GM23338 (cell line): ENCODE data around the gene CCL24. TPM values are rescaled to one million over a fixed set of nuclear protein-coding genes. Genes with fewer than 3 reads are reported as not detected.

Source experiments
- ATAC-seq: fragments of 200-7000 bp; cut with Tn5 transposase; 3 replicates; pipeline ENCODE4 v1.9.1; 2020
- DNase-seq: peaks from one replicate; pipeline ENCODE4 v3.0.0-alpha.2; 2015; ENCODE audit warnings: low spot score
- H2AFZ ChIP-seq: fragments of 200-600 bp; sonication (generic); 2 replicates; pipeline ENCODE4 v1.8.0; 2016; ENCODE audit warnings: antibody characterized with exemption, mild to moderate bottlenecking, moderate library complexity
- H3F3A ChIP-seq: fragments of 200-600 bp; sonication (generic); replicated peaks from 2 replicates; pipeline ENCODE4 v1.8.0; 2017; ENCODE audit warnings: antibody characterized with exemption, mixed run types, low read depth
- H3K27ac ChIP-seq: fragments of 200-600 bp; sonication (generic); 2 replicates; pipeline ENCODE4 v1.6.1; 2016; ENCODE audit warnings: low read depth
- H3K27me3 ChIP-seq: fragments of 200-600 bp; sonication (generic); 2 replicates; pipeline ENCODE4 v1.8.0; 2016; ENCODE audit warnings: mild to moderate bottlenecking, mixed run types, moderate library complexity; ENCODE audit not compliant: insufficient read depth
- H3K36me3 ChIP-seq: fragments of 200-600 bp; sonication (generic); 2 replicates; pipeline ENCODE4 v1.8.0; 2016; ENCODE audit warnings: mild to moderate bottlenecking; ENCODE audit not compliant: insufficient read depth
- H3K4me1 ChIP-seq: fragments of 200-600 bp; sonication (generic); 2 replicates; pipeline ENCODE4 v1.8.0; 2016; ENCODE audit warnings: mild to moderate bottlenecking, moderate library complexity; ENCODE audit not compliant: insufficient read depth
- H3K4me2 ChIP-seq: fragments of 200-600 bp; sonication (generic); 2 replicates; pipeline ENCODE4 v1.7.1; 2017; ENCODE audit warnings: mixed run types
- H3K4me3 ChIP-seq: fragments of 200-600 bp; sonication (generic); 2 replicates; pipeline ENCODE4 v1.6.1; 2016; ENCODE audit warnings: mixed run types
- H3K79me2 ChIP-seq: fragments of 200-600 bp; sonication (generic); replicated peaks from 2 replicates; pipeline ENCODE4 v1.8.0; 2017; ENCODE audit warnings: mild to moderate bottlenecking; ENCODE audit not compliant: insufficient read depth
- H3K9me2 ChIP-seq: fragments of 200-600 bp; sonication (generic); 2 replicates; pipeline ENCODE4 v1.8.0; 2017; ENCODE audit not compliant: insufficient read depth
- H4K20me1 ChIP-seq: fragments of 200-600 bp; sonication (generic); replicated peaks from 2 replicates; pipeline ENCODE4 v1.8.0; 2017; ENCODE audit warnings: mild to moderate bottlenecking; ENCODE audit not compliant: insufficient read depth
- H3K27ac Mint-ChIP-seq: 2 replicates; pipeline ENCODE4 v1.8.0; 2020; ENCODE audit warnings: inconsistent platforms, mild to moderate bottlenecking, moderate library complexity, mixed read lengths
- H3K27me3 Mint-ChIP-seq: 3 replicates; pipeline ENCODE4 v1.8.0; 2022; ENCODE audit warnings: low read depth, mild to moderate bottlenecking, moderate library complexity, mixed read lengths, inconsistent platforms; ENCODE audit not compliant: insufficient read depth, poor library complexity
- H3K36me3 Mint-ChIP-seq: 3 replicates; pipeline ENCODE4 v1.8.0; 2021; ENCODE audit warnings: low read depth, mild to moderate bottlenecking, inconsistent platforms, moderate library complexity, mixed read lengths
- H3K4me1 Mint-ChIP-seq: 3 replicates; pipeline ENCODE4 v1.8.0; 2020; ENCODE audit warnings: mild to moderate bottlenecking, inconsistent platforms, mixed read lengths
- H3K4me3 Mint-ChIP-seq: 3 replicates; pipeline ENCODE4 v1.8.0; 2021; ENCODE audit warnings: moderate library complexity, mild to moderate bottlenecking, inconsistent platforms, mixed read lengths
- H3K9me3 Mint-ChIP-seq: 3 replicates; pipeline ENCODE4 v1.8.0; 2020; ENCODE audit warnings: moderate library complexity, mild to moderate bottlenecking, inconsistent platforms, mixed read lengths
- CREB1 ChIP-seq: fragments of 250-450 bp; sonication (Bioruptor Pico); IDR thresholded peaks from 2 replicates; pipeline ENCODE4 v1.5.0; 2020; ENCODE audit warnings: low read depth, mild to moderate bottlenecking, moderate library complexity
- EZH2 ChIP-seq: fragments of 200-600 bp; sonication (generic); IDR thresholded peaks from one replicate; pipeline ENCODE4 v1.8.0; 2017; ENCODE audit warnings: antibody characterized with exemption, mild to moderate bottlenecking, low read depth; ENCODE audit not compliant: unreplicated experiment
- EZH2phosphoT487 ChIP-seq: fragments of 200-600 bp; sonication (generic); IDR thresholded peaks from one replicate; pipeline ENCODE4 v1.8.1; 2018; ENCODE audit warnings: antibody characterized with exemption; ENCODE audit not compliant: unreplicated experiment
- POLR2AphosphoS5 ChIP-seq: IDR thresholded peaks from 2 replicates; pipeline ENCODE4 v1.6.1; 2016; ENCODE audit warnings: antibody characterized with exemption, low read depth
- STAT1 ChIP-seq: IDR thresholded peaks from one replicate; pipeline ENCODE4 v1.6.1; 2016; ENCODE audit warnings: antibody characterized with exemption; ENCODE audit not compliant: unreplicated experiment
- ZNF331 ChIP-seq: fragments of 250-450 bp; sonication (Bioruptor Pico); IDR thresholded peaks from 2 replicates; pipeline ENCODE4 v1.5.0; 2020; ENCODE audit warnings: low read depth, mild to moderate bottlenecking, moderate library complexity
- ZNF462 ChIP-seq: fragments of 250-450 bp; sonication (Bioruptor Pico); IDR thresholded peaks from 2 replicates; pipeline ENCODE4 v1.5.0; 2020; ENCODE audit warnings: mild to moderate bottlenecking, moderate library complexity
- polyA plus RNA-seq: library from polyadenylated mRNA; unstranded; fragments of >200 nt; fragmentation: Nextera tagmentation; extraction: Ambion mirVana; gene quantifications from 2 replicates; pipeline ENCODE4 v1.2.1, GENCODE V29; 2016
- total RNA-seq: library from RNA; depleted of rRNA; stranded (reverse); fragments of >200 nt; shearing (Covaris generic); gene quantifications from 2 replicates; pipeline ENCODE4 v1.2.3, GENCODE V29; 2014
- TF ChIP-seq, protein P1 (sequence below): IDR thresholded peaks from one replicate; pipeline ENCODE4 v1.6.1; 2018; ENCODE audit warnings: antibody characterized with exemption; ENCODE audit not compliant: unreplicated experiment
- TF ChIP-seq, protein P2 (sequence below): IDR thresholded peaks from 2 replicates; pipeline ENCODE4 v1.6.1; 2016; ENCODE audit warnings: antibody characterized with exemption

Gene CCL24
- total and polyA plus RNA-seq, 2 experiments from 2014 or later, result not detected

GRCh38 chr7:75809396-75809795 lies 4.2 kb downstream of the CCL24 start:
- DNase-seq (no peak), ATAC-seq (no peak)
- no peaks in the 10 kb centered on the region for H3K27me3 ChIP-seq
- no peaks in the 10 kb centered on the region for H3K4me1 ChIP-seq
- H3K4me3 ChIP-seq, result no peak overlapping the region
- no peaks in the 10 kb centered on the region for H3K79me2 ChIP-seq
- H3K9me2 ChIP-seq, result no peaks in the 10 kb centered on the region
- H2AFZ ChIP-seq, result no peak overlapping the region
- H3K36me3 ChIP-seq, result no peaks in the 10 kb centered on the region
- Mint-ChIP-seq H3K27me3 (peaks cover 14% of the 10 kb centered on the region), H3K4me3 (no peak overlapping the region), H3K36me3 (peaks cover 8% of the 10 kb centered on the region), H3K9me3 (peaks cover 16% of the 10 kb centered on the region), H3K27ac (no peak overlapping the region), H3K4me1 (0 out of 3 replicates have a peak, but pooled peaks cover 4% of the 10 kb centered on the region)
- H4K20me1 ChIP-seq, result no peaks in the 10 kb centered on the region
- no peaks in the 10 kb centered on the region for H3F3A ChIP-seq
- TF ChIP-seq EZH2 (no peak), STAT1 (no peak), POLR2AphosphoS5 (no peak), CREB1 (CRISPR knock-in tag) (no peak)
- TF ChIP-seq, protein P1, sequence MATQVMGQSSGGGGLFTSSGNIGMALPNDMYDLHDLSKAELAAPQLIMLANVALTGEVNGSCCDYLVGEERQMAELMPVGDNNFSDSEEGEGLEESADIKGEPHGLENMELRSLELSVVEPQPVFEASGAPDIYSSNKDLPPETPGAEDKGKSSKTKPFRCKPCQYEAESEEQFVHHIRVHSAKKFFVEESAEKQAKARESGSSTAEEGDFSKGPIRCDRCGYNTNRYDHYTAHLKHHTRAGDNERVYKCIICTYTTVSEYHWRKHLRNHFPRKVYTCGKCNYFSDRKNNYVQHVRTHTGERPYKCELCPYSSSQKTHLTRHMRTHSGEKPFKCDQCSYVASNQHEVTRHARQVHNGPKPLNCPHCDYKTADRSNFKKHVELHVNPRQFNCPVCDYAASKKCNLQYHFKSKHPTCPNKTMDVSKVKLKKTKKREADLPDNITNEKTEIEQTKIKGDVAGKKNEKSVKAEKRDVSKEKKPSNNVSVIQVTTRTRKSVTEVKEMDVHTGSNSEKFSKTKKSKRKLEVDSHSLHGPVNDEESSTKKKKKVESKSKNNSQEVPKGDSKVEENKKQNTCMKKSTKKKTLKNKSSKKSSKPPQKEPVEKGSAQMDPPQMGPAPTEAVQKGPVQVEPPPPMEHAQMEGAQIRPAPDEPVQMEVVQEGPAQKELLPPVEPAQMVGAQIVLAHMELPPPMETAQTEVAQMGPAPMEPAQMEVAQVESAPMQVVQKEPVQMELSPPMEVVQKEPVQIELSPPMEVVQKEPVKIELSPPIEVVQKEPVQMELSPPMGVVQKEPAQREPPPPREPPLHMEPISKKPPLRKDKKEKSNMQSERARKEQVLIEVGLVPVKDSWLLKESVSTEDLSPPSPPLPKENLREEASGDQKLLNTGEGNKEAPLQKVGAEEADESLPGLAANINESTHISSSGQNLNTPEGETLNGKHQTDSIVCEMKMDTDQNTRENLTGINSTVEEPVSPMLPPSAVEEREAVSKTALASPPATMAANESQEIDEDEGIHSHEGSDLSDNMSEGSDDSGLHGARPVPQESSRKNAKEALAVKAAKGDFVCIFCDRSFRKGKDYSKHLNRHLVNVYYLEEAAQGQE, result no peak
- no peak overlapping the region for H3K4me2 ChIP-seq
- H3K27ac ChIP-seq, result no peak overlapping the region

GRCh38 chr7:75808106-75808505 lies 5.5 kb downstream of the CCL24 start:
- no peak overlapping the region for H3K27ac Mint-ChIP-seq
- H3K27me3 Mint-ChIP-seq, result peaks cover 9% of the 10 kb centered on the region
- TF ChIP-seq ZNF331, result no peak
- no peak for TF ChIP-seq EZH2phosphoT487
- TF ChIP-seq, protein P2, sequence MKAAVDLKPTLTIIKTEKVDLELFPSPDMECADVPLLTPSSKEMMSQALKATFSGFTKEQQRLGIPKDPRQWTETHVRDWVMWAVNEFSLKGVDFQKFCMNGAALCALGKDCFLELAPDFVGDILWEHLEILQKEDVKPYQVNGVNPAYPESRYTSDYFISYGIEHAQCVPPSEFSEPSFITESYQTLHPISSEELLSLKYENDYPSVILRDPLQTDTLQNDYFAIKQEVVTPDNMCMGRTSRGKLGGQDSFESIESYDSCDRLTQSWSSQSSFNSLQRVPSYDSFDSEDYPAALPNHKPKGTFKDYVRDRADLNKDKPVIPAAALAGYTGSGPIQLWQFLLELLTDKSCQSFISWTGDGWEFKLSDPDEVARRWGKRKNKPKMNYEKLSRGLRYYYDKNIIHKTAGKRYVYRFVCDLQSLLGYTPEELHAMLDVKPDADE, result no peak
- no peak for TF ChIP-seq ZNF462 (CRISPR knock-in tag)

More at GRCh38 chr7:75808106-75808505, 5.5 kb downstream of the CCL24 start:
- H3K36me3 Mint-ChIP-seq, result peaks cover 8% of the 10 kb centered on the region
- DNase-seq (no peak), ATAC-seq (no peak)
- Histone ChIP-seq H3K27ac (no peak overlapping the region), H3K36me3 (no peaks in the 10 kb centered on the region), H2AFZ (no peak overlapping the region), H3K27me3 (no peaks in the 10 kb centered on the region), H3K4me3 (no peak overlapping the region), H3K4me2 (no peak overlapping the region), H4K20me1 (no peaks in the 10 kb centered on the region), H3K9me2 (no peaks in the 10 kb centered on the region), H3K79me2 (no peaks in the 10 kb centered on the region), H3K4me1 (no peaks in the 10 kb centered on the region), H3F3A (no peaks in the 10 kb centered on the region)
- H3K4me1 Mint-ChIP-seq, result 0 out of 3 replicates have a peak, but pooled peaks cover 4% of the 10 kb centered on the region
- no peak overlapping the region for H3K4me3 Mint-ChIP-seq
- peaks cover 19% of the 10 kb centered on the region for H3K9me3 Mint-ChIP-seq
